Measurements from ENCODE around the gene SIGLEC15.

DNA sequence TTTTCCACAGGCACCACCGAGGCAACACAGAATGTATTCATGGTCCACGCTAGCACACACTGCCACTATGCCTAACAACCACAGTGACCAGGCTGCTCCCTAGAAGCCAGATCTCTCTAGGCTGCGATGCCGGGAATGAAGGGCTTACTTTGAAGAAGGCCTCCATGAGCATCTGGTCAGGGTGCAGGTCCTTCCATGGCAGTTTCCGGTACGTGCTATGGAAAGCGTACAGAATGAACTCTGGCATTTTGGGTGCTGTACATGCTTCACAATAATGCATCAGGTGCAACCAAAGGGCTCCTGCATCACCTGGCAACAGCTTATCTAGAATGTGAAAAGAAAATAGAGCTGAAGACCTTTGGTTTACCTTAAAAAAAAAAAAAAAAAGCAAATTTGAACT, 44.9 kb downstream of the SIGLEC15 start:
- TF ChIP-seq, protein P1, sequence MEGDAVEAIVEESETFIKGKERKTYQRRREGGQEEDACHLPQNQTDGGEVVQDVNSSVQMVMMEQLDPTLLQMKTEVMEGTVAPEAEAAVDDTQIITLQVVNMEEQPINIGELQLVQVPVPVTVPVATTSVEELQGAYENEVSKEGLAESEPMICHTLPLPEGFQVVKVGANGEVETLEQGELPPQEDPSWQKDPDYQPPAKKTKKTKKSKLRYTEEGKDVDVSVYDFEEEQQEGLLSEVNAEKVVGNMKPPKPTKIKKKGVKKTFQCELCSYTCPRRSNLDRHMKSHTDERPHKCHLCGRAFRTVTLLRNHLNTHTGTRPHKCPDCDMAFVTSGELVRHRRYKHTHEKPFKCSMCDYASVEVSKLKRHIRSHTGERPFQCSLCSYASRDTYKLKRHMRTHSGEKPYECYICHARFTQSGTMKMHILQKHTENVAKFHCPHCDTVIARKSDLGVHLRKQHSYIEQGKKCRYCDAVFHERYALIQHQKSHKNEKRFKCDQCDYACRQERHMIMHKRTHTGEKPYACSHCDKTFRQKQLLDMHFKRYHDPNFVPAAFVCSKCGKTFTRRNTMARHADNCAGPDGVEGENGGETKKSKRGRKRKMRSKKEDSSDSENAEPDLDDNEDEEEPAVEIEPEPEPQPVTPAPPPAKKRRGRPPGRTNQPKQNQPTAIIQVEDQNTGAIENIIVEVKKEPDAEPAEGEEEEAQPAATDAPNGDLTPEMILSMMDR (conservative IDR thresholded peaks at IDR 0.05; ENCODE audit: low read depth, low read length): no peak
- TF ChIP-seq EZH2 (IDR thresholded peaks at IDR 0.05; ENCODE audit: borderline replicate concordance, low read depth, low read length, poor library complexity, severe bottlenecking): no peak

Data from A673 (cell line).